Activated gamma-delta T cell (primary cell): Measurements from ENCODE around the gene PRPH2.

Source experiments
- DNase-seq: peaks from one replicate; lab custom pipeline; 2025; lab: John Stamatoyannopoulos, UW
- total RNA-seq, 2 donors: gene quantifications; one replicate each; lab custom pipeline; 2026; lab: John Stamatoyannopoulos, UW

The PRPH2 gene, protein sequence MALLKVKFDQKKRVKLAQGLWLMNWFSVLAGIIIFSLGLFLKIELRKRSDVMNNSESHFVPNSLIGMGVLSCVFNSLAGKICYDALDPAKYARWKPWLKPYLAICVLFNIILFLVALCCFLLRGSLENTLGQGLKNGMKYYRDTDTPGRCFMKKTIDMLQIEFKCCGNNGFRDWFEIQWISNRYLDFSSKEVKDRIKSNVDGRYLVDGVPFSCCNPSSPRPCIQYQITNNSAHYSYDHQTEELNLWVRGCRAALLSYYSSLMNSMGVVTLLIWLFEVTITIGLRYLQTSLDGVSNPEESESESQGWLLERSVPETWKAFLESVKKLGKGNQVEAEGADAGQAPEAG
- 0 to 0.17 reads per million in 2 donors for total RNA-seq

DNA sequence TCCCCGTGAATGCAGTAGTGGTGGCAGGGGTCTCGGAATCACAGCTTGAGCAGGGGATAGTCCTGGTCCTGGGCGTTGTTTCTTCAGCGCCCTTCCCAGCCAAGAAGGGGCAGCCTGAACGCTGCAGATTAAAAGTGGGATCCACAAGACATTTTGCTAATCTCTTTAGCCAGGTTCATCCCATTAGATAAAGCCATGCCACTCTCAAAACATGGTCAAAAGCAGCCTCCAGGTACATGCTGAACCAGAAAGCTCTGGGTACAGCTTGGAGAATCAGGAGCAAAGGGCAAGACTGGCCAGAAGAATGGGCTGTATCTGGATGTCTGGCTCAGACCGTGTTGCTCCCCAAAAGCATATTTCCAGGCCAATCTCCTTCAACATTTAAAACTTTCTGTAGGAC, at the start of gene PRPH2:
PRPH2 (minus strand) TSS at position 101 of the 400 bp plus-strand sequence. CDS start 263 bp downstream, outside the sequence.
- no peak for DNase-seq

DNA sequence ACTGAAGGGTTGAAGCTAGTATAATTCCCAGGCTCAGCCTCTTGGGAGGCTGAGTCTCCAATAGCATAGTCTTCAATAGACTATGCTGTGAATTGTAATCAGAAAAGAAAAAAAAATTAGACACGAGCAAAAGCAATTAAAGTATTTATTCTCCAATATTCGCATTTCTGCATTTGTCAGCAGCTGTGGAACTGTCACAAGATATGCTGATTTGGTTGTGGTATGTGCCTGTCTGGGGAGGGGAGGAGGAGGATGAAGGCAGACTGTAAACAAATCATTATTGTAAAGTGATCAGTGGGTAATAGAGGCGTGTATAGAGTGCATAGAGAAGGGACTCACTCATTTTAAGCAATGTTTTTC, 49.3 kb upstream of the PRPH2 start:
- no peak for DNase-seq

GRCh38 chr6:42769836-42770235, 47.4 kb upstream of the PRPH2 start:
- DNase-seq, result no peak

- DNase-seq, result no peak
Measured at GRCh38 chr6:42769051-42769450, 46.7 kb upstream of the PRPH2 start.

GRCh38 chr6:42766163-42766670, 43.8 kb upstream of the PRPH2 start:
- DNase-seq, result no peak

- DNase-seq, result no peak
Measured at GRCh38 chr6:42764911-42765648, 42.7 kb upstream of the PRPH2 start.

- no peak for DNase-seq
Measured at GRCh38 chr6:42762950-42763349, 40.6 kb upstream of the PRPH2 start.

- no peak for DNase-seq
Measured at GRCh38 chr6:42762426-42762859, 40.0 kb upstream of the PRPH2 start.

DNA sequence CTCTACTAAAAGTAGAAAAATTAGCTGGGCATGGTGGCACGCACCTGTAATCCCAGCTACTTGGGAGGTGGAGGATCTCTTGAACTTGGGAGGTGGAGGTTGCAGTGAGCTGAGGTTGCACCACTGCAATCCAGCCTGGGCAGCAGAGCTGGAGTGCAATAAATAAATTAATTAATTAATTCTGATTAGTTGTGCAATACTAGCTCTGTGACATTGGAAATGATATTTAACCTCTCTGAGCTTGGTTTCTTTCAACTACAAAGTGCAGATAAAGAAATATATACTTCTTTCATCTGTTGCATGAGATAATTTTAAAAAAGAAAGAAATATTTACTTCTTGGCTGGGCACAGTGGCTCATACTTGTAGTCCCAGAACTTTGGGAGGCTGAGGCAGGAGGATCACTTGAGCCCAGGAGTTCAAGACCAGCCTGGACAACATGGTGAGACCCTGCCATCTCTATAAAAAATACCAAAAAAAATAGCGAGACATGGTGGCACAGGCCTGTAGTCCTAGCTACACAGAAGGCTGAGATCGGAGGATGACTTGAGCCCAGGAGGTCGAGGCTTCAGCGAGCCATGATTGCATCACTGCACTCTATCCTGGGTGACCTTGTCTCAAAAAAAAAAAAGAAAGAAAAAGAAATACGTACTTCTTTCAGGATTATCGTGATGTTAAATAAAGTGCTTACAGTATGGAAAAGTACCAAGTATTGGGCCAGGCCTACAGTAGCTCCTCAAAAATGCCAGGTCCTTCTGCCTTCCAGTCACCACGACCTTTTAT, 39.1 kb upstream of the PRPH2 start:
- DNase-seq, result no peak

DNA sequence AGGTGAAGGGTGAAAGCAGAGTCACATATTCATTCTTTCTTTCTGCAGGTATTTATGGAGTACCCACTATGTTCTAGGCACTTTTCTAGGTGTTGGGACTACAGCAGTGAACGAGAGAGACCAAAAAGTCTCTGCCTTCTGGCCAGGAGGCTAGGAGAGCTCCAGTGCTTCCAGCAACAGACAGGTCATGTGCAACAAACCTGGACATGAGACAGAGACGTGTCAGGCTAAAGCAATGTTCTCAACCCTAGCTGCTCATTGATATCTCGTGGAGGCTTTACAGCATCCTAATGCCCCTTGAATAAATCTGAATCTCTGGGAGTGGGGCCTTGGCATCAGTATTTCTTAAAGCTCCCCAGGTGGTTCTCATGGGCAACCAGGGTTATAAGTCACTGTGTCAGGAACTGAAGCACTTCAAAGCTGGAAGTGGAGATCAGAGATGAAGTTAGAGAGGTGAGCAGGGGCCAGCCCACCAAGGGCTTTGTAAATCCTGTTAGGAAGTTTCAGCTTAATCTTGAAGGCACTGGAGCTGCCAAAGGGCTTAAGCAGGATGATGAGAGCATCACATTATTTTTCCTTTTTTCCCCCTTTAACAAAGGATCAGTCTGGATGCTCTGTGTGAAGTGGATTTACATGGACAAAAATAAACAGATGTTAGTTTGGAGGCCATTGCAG, 36.5 kb upstream of the PRPH2 start:
- DNase-seq, result no peak

DNA sequence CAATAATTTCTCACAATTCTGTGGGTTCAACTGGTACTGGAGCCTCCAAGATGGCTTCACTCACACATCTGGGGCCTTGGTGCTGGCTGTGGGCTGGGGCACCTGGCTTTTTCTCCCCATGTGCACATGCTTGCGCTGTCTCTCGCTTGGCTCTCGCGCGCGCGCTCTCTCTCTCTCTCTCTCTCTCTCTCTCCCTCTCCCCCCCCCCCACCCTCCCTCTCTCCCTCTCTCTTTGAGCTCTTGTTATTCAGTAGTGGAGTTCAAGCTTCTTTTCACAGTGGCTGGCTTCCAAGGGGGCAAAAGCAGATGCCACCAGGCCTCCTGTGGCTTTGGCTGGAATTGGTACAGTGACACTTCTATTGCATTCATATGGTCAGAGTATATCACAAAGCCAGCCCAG, 34.3 kb upstream of the PRPH2 start:
- DNase-seq, result no peak

- no peak for DNase-seq
Measured at GRCh38 chr6:42754759-42755158, 32.4 kb upstream of the PRPH2 start.

DNA sequence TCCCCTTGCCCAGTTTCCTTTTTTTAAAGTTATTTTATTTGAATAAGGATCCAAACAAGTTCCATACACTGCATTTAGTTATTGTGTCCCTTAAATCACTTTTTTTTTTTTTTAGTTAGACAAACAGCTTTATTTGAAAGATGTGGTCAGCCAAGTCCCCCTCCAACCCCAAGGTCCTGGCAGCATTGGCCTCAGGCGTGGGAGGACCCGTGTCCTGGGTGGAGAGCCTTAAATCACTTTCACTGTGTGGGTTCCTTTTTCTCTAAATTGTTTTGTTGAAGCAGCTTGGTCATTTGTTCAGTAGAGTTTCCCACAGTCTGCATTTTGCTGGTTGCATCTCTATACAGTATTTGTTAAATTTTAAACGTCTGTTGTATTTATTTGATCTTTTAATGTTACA, 28.7 kb upstream of the PRPH2 start:
- DNase-seq, result no peak

DNA sequence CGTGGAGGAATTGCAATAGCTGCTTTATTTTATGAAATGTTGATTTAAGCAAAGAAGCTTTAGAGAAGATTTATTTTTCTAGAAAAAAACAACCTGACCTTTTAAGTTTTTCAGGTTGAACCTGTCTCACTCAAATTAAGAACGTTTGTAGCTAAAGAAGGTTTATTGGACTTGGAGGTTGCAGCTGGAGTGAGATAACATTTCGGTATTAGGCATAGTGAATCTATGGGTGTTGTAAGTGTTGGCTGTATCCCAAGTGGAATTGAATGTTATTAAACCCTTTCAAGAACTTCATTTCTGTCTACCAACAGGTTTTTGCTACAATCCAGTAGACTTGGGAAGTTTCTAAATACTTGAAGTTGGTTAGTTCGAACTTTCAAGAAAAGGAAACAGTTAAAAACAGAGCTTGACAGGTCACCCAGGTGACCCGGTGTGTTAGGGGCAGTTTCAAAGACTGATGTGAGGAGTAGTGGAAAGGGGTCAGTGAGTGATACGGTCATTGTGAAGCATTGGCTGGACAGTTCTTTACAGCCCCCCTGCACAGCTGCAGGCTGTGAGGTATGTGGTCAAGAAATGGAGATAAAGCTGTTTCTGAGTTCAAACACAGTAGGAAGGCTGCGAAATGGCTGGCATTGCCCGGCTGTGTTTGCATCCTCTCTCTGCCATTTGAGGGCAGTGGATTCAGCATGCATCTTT, 26.0 kb upstream of the PRPH2 start:
- DNase-seq, result no peak

DNA sequence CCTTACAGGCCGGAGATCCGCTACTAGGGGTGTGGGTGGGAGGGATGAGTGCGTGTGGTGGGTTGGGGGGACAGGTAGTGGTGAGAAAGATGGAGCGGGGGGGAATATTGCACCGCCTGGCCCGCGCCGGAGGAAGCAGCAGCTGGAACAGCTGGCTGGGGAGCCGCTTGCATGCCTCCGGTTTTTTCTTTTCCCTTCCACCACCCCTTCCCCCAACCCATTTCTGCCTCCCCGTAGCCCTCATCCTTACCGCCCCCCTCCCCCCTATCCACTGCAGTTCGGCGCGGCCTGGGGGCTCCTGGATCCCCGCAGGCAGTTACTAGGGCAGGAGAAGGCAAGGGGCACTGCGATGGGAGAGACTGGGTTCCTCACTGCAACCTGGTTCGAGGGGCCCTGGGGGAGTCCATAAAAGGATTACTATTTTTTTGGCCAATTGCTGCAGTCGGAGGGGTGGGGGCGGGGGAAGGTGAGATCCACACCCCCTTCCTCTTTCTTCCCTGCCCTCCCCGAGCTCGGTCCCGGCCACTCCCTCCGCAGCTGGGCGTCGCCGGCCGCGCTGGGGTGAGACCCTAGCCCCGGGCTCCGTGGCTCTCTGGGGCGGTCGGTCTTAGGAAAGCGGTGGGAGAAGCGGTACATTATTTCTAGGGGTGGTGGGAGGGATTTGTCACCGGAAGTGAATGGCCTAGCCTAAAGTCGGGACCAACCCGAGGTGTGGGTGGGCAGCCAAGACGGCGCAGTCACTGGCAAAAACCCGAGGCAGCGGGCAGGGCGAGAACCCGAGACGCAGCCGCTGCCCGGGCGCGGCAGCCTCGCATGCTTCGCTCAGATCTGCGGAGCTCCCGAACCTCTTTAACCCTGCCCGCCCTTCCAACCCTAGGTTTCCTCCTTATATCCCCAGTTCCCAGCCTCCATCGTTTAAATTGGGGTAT, 24.3 kb upstream of the PRPH2 start:
- DNase-seq, result peak; percentile 60

DNA sequence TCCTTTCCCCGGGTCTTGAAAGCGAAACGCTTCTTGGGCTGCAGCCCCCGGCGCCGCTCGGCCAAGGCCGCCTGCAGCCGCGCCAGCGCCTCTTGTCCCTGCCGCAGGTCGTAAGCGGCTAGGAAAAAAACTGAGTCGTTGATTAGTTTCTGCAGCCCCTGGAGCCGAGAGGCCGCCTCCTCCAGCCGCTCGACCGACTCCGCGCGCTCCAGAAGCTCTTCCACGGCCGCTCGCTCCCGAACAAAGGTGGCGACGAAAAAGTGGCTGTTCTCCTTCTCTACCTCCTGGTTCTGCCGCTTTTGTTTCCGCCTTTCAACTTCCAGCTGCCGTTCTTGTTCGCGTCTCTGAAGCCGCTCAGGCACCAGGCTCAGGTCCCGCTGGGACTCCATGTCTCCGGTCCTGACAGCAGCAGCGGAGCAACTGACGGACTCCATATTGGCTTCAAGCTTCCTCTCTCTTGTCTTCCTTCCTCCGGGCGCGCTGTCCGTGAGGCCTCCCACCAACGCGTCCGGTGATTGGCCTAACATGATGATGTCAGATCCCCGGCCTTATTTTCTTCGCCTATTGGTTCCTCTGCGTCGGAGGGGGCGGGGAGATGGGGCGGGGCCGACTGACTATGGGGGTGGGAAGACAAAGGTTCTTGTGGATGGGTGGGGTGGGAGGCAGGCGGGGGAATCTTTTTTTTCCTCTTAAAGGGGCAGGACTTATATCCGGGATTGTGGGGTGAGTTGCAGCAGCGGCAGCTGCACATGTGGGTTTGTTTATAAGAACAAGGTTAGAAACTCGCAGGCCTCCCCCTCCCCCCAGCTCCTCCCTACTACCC, 23.5 kb upstream of the PRPH2 start, which contains the start of gene TBCC:
TBCC (minus strand) TSS at position 464 of the 823 bp plus-strand sequence; CDS start at position 434, 30 bp downstream.
- DNase-seq, result peak; percentile 73

GRCh38 chr6:42745083-42745639, 22.8 kb upstream of the PRPH2 start:
- no peak for DNase-seq

GRCh38 chr6:42744351-42744893, 22.0 kb upstream of the PRPH2 start:
- no peak for DNase-seq
